ENCODE measurements around the gene BCAR1.

BCAR1 gene

GRCh38 chr16:75251280-75252048 lies at the start of gene BCAR1:
BCAR1 (minus strand) TSS chr16:75251624; CDS start chr16:75251482, 142 bp downstream.
- Mint-ChIP-seq H3K4me1 (peaks cover 6% of the 10 kb centered on the region), H3K27ac (ENCODE audit: low read depth) (no peak within 1 kb of the TSS), H3K4me3 (peak within 1 kb of the TSS; percentile 66), H3K36me3 (ENCODE audit: insufficient read depth) (no peaks in the 10 kb centered on the region), H3K27me3 (peaks cover 83% of the 10 kb centered on the region), H3K9me3 (no peaks in the 10 kb centered on the region)
- ATAC-seq (replicated peaks; ENCODE audit: extremely low read depth, poor library complexity, severe bottlenecking), result no peak
- DNase-seq (ENCODE audit: low spot score in 2 of 2), result no peak

- no peaks in the 10 kb centered on the region for H3K27me3 Mint-ChIP-seq
Measured at GRCh38 chr16:75298267-75298666, 46.8 kb upstream of the BCAR1 start.

GRCh38 chr16:75296606-75297005 lies 45.2 kb upstream of the BCAR1 start:
- Mint-ChIP-seq H3K27ac (ENCODE audit: low read depth) (no peak overlapping the region), H3K4me3 (no peak overlapping the region), H3K9me3 (no peaks in the 10 kb centered on the region), H3K27me3 (no peaks in the 10 kb centered on the region), H3K4me1 (no peaks in the 10 kb centered on the region), H3K36me3 (ENCODE audit: insufficient read depth) (peaks cover 18% of the 10 kb centered on the region)
- DNase-seq (ENCODE audit: low spot score in 2 of 2) (no peak), ATAC-seq (replicated peaks; ENCODE audit: extremely low read depth, poor library complexity, severe bottlenecking) (no peak)

More at GRCh38 chr16:75298267-75298666, 46.8 kb upstream of the BCAR1 start:
- ATAC-seq (replicated peaks; ENCODE audit: extremely low read depth, poor library complexity, severe bottlenecking) (no peak), DNase-seq (ENCODE audit: low spot score in 2 of 2) (no peak)
- H3K27ac Mint-ChIP-seq (ENCODE audit: low read depth), result no peak overlapping the region
- no peaks in the 10 kb centered on the region for H3K9me3 Mint-ChIP-seq
- H3K36me3 Mint-ChIP-seq (ENCODE audit: insufficient read depth), result peaks cover 22% of the 10 kb centered on the region
- no peak overlapping the region for H3K4me3 Mint-ChIP-seq
- no peaks in the 10 kb centered on the region for H3K4me1 Mint-ChIP-seq

- peaks cover 14% of the 10 kb centered on the region for H3K36me3 Mint-ChIP-seq (ENCODE audit: insufficient read depth)
- DNase-seq (ENCODE audit: low spot score in 2 of 2), result no peak
- no peaks in the 10 kb centered on the region for H3K4me1 Mint-ChIP-seq
- H3K27ac Mint-ChIP-seq (ENCODE audit: low read depth), result no peak overlapping the region
- H3K27me3 Mint-ChIP-seq, result no peaks in the 10 kb centered on the region
- H3K9me3 Mint-ChIP-seq, result no peaks in the 10 kb centered on the region
- H3K4me3 Mint-ChIP-seq, result no peak overlapping the region
- no peak for ATAC-seq (replicated peaks; ENCODE audit: extremely low read depth, poor library complexity, severe bottlenecking)
Measured at GRCh38 chr16:75294773-75295459, 43.5 kb upstream of the BCAR1 start.

GRCh38 chr16:75293772-75294171 lies 42.3 kb upstream of the BCAR1 start:
- peaks cover 4% of the 10 kb centered on the region for H3K27me3 Mint-ChIP-seq
- DNase-seq (ENCODE audit: low spot score in 2 of 2), result no peak

GRCh38 chr16:75293173-75293572 lies 41.7 kb upstream of the BCAR1 start:
- Mint-ChIP-seq H3K27me3 (peaks cover 10% of the 10 kb centered on the region), H3K4me1 (peaks cover 11% of the 10 kb centered on the region), H3K27ac (ENCODE audit: low read depth) (no peak overlapping the region), H3K36me3 (ENCODE audit: insufficient read depth) (peaks cover 20% of the 10 kb centered on the region), H3K4me3 (no peak overlapping the region), H3K9me3 (no peaks in the 10 kb centered on the region)
- ATAC-seq (replicated peaks; ENCODE audit: extremely low read depth, poor library complexity, severe bottlenecking), result no peak
- no peak for DNase-seq (ENCODE audit: low spot score in 2 of 2)

More at GRCh38 chr16:75293772-75294171, 42.3 kb upstream of the BCAR1 start:
- H3K36me3 Mint-ChIP-seq (ENCODE audit: insufficient read depth), result peaks cover 17% of the 10 kb centered on the region
- no peaks in the 10 kb centered on the region for H3K9me3 Mint-ChIP-seq
- H3K4me1 Mint-ChIP-seq, result peaks cover 5% of the 10 kb centered on the region
- no peak overlapping the region for H3K4me3 Mint-ChIP-seq
- ATAC-seq (replicated peaks; ENCODE audit: extremely low read depth, poor library complexity, severe bottlenecking), result no peak
- H3K27ac Mint-ChIP-seq (ENCODE audit: low read depth), result no peak overlapping the region

- H3K27ac Mint-ChIP-seq (ENCODE audit: low read depth), result no peak overlapping the region
- peaks cover 14% of the 10 kb centered on the region for H3K27me3 Mint-ChIP-seq
- H3K36me3 Mint-ChIP-seq (ENCODE audit: insufficient read depth), result peaks cover 22% of the 10 kb centered on the region
- peaks cover 12% of the 10 kb centered on the region for H3K4me1 Mint-ChIP-seq
- DNase-seq (ENCODE audit: low spot score in 2 of 2) (no peak), ATAC-seq (replicated peaks; ENCODE audit: extremely low read depth, poor library complexity, severe bottlenecking) (no peak)
- no peaks in the 10 kb centered on the region for H3K9me3 Mint-ChIP-seq
- H3K4me3 Mint-ChIP-seq, result no peak overlapping the region
Measured at GRCh38 chr16:75292691-75293090, 41.3 kb upstream of the BCAR1 start.

GRCh38 chr16:75289189-75289588 lies 37.8 kb upstream of the BCAR1 start:
- H3K4me1 Mint-ChIP-seq, result peaks cover 12% of the 10 kb centered on the region
- peak overlapping the region; percentile 71 for H3K27ac Mint-ChIP-seq (ENCODE audit: low read depth)
- peaks cover 21% of the 10 kb centered on the region for H3K36me3 Mint-ChIP-seq (ENCODE audit: insufficient read depth)
- DNase-seq (ENCODE audit: low spot score in 2 of 2) (no peak), ATAC-seq (replicated peaks; ENCODE audit: extremely low read depth, poor library complexity, severe bottlenecking) (no peak)
- peak overlapping the region; percentile 47 for H3K4me3 Mint-ChIP-seq
- H3K27me3 Mint-ChIP-seq, result peaks cover 38% of the 10 kb centered on the region
- no peaks in the 10 kb centered on the region for H3K9me3 Mint-ChIP-seq

GRCh38 chr16:75288596-75289120 lies 37.2 kb upstream of the BCAR1 start:
- Mint-ChIP-seq H3K36me3 (ENCODE audit: insufficient read depth) (peaks cover 21% of the 10 kb centered on the region), H3K27me3 (peaks cover 38% of the 10 kb centered on the region), H3K27ac (ENCODE audit: low read depth) (peak overlapping the region; percentile 71), H3K4me3 (peak overlapping the region; percentile 47), H3K9me3 (no peaks in the 10 kb centered on the region), H3K4me1 (peaks cover 12% of the 10 kb centered on the region)
- DNase-seq (ENCODE audit: low spot score in 2 of 2) (peak; percentile 40 to 63), ATAC-seq (replicated peaks; ENCODE audit: extremely low read depth, poor library complexity, severe bottlenecking) (peak; percentile 98)

GRCh38 chr16:75288181-75288580 lies 36.8 kb upstream of the BCAR1 start:
- ATAC-seq (replicated peaks; ENCODE audit: extremely low read depth, poor library complexity, severe bottlenecking) (no peak), DNase-seq (ENCODE audit: low spot score in 2 of 2) (no peak)
- peak overlapping the region; percentile 71 for H3K27ac Mint-ChIP-seq (ENCODE audit: low read depth)
- no peaks in the 10 kb centered on the region for H3K9me3 Mint-ChIP-seq
- H3K4me1 Mint-ChIP-seq, result peaks cover 12% of the 10 kb centered on the region
- H3K36me3 Mint-ChIP-seq (ENCODE audit: insufficient read depth), result peaks cover 20% of the 10 kb centered on the region
- peaks cover 38% of the 10 kb centered on the region for H3K27me3 Mint-ChIP-seq
- peak overlapping the region; percentile 47 for H3K4me3 Mint-ChIP-seq

GRCh38 chr16:75287708-75288107 lies 36.3 kb upstream of the BCAR1 start:
- no peak overlapping the region for H3K27ac Mint-ChIP-seq (ENCODE audit: low read depth)
- peaks cover 12% of the 10 kb centered on the region for H3K4me1 Mint-ChIP-seq
- H3K4me3 Mint-ChIP-seq, result no peak overlapping the region
- peaks cover 39% of the 10 kb centered on the region for H3K27me3 Mint-ChIP-seq
- peaks cover 19% of the 10 kb centered on the region for H3K36me3 Mint-ChIP-seq (ENCODE audit: insufficient read depth)
- no peak for ATAC-seq (replicated peaks; ENCODE audit: extremely low read depth, poor library complexity, severe bottlenecking)
- DNase-seq (ENCODE audit: low spot score in 2 of 2), result no peak
- no peaks in the 10 kb centered on the region for H3K9me3 Mint-ChIP-seq

GRCh38 chr16:75286389-75286788 lies 35.0 kb upstream of the BCAR1 start:
- no peak overlapping the region for H3K27ac Mint-ChIP-seq (ENCODE audit: low read depth)
- H3K4me1 Mint-ChIP-seq, result peaks cover 12% of the 10 kb centered on the region
- H3K27me3 Mint-ChIP-seq, result peaks cover 52% of the 10 kb centered on the region
- DNase-seq (ENCODE audit: low spot score in 2 of 2) (no peak), ATAC-seq (replicated peaks; ENCODE audit: extremely low read depth, poor library complexity, severe bottlenecking) (no peak)
- no peaks in the 10 kb centered on the region for H3K9me3 Mint-ChIP-seq
- peaks cover 13% of the 10 kb centered on the region for H3K36me3 Mint-ChIP-seq (ENCODE audit: insufficient read depth)
- H3K4me3 Mint-ChIP-seq, result no peak overlapping the region
